Measurements from ENCODE around the gene SPATS2L.

Gene SPATS2L

GRCh38 chr2:200466425-200467418 lies 160.2 kb downstream of the SPATS2L start:
- DNase-seq: no peak

- DNase-seq: no peak
These were observed 161.6 kb downstream of the SPATS2L start for GRCh38 chr2:200467806-200468681.

- DNase-seq: peak in 23 of 56 donors; percentile 13 to 68 (median 47)
These were observed 163.3 kb downstream of the SPATS2L start for GRCh38 chr2:200469708-200470211.

- peak in 42 of 56 donors; percentile 17 to 83 (median 50) for DNase-seq
These were observed 163.7 kb downstream of the SPATS2L start for GRCh38 chr2:200470230-200470629.

GRCh38 chr2:200471324-200471848 lies 164.9 kb downstream of the SPATS2L start:
- peak in 22 of 56 donors; percentile 7 to 67 (median 30) for DNase-seq

GRCh38 chr2:200471928-200472645 lies 165.6 kb downstream of the SPATS2L start:
- no peak for DNase-seq

- no peak for DNase-seq
These were observed 166.5 kb downstream of the SPATS2L start for GRCh38 chr2:200472853-200473464.

- DNase-seq: no peak
These were observed 169.3 kb downstream of the SPATS2L start for GRCh38 chr2:200475795-200476194.

- peak in 2 of 56 donors; percentile 19 to 37 for DNase-seq
These were observed 170.3 kb downstream of the SPATS2L start for GRCh38 chr2:200476836-200477235.

GRCh38 chr2:200477667-200478131 lies 171.2 kb downstream of the SPATS2L start:
- DNase-seq: peak in 35 of 56 donors; percentile 21 to 74 (median 50)

- no peak for DNase-seq
These were observed 173.3 kb downstream of the SPATS2L start for GRCh38 chr2:200479692-200480265.

- no peak for DNase-seq
These were observed 175.7 kb downstream of the SPATS2L start for GRCh38 chr2:200482194-200482593.

- no peak for DNase-seq
These were observed 177.3 kb downstream of the SPATS2L start for GRCh38 chr2:200483729-200484198.

GRCh38 chr2:200484934-200485333 lies 178.4 kb downstream of the SPATS2L start:
- DNase-seq: no peak

GRCh38 chr2:200486529-200486928 lies 180.0 kb downstream of the SPATS2L start:
- no peak for DNase-seq

GRCh38 chr2:200488169-200488568 lies 181.7 kb downstream of the SPATS2L start:
- DNase-seq: no peak

GRCh38 chr2:200490001-200490400 lies 183.5 kb downstream of the SPATS2L start:
- no peak for DNase-seq

GRCh38 chr2:200492656-200493055 lies 186.2 kb downstream of the SPATS2L start:
- no peak for DNase-seq

- no peak for DNase-seq
These were observed 187.6 kb downstream of the SPATS2L start for GRCh38 chr2:200494048-200494447.

GRCh38 chr2:200496696-200497095 lies 190.2 kb downstream of the SPATS2L start:
- DNase-seq: no peak
